ENCODE data around the gene SGO1. TPM values are rescaled to one million over a fixed set of nuclear protein-coding genes. Genes with fewer than 3 reads are reported as not detected.

The SGO1 gene
- total RNA-seq, 2 donors from 2014 or later, result 25.1 to 44.8 TPM

DNA sequence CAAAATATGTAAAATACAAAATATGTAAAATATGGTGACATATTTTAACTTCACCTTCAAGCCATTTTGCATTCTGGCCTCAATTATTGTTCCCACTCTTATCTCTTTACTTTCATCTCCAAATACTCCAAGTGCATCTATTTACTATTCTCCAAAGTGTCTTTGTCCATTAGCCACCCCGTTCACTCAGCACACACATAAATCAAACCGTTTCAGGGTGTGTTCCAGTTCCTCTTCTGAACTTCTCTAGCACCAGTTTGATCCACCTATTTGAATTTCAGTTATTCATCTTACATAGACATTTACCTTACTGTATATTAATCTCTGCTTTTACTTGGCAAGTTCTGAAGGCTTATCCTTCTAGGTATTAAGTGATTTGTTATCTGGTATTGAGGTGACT, 45.1 kb downstream of the SGO1 start:
- Histone ChIP-seq H3K4me3 (ENCODE audit: low read length) (no peak overlapping the region), H3K9ac (ENCODE audit: extremely low read depth, low read length, poor library complexity, severe bottlenecking) (no peak overlapping the region), H3K9me3 (ENCODE audit: control insufficient read depth, low read length) (peaks cover 4% of the 10 kb centered on the region), H3K36me3 (ENCODE audit: control insufficient read depth, insufficient read depth, low read length) (no peaks in the 10 kb centered on the region), H3K27me3 (ENCODE audit: control insufficient read depth, insufficient read depth, low read length, poor library complexity, severe bottlenecking) (no peaks in the 10 kb centered on the region), H3K27ac (ENCODE audit: low read depth, low read length) (peak overlapping the region; percentile 94), H3K4me1 (ENCODE audit: control insufficient read depth, insufficient read depth, low read length) (no peaks in the 10 kb centered on the region)
- Mint-ChIP-seq H3K27ac (no peak overlapping the region), H3K27me3 (ENCODE audit: insufficient read depth) (no peaks in the 10 kb centered on the region), H3K4me1 (peaks cover 10% of the 10 kb centered on the region), H3K9me3 (no peaks in the 10 kb centered on the region), H3K36me3 (ENCODE audit: low read depth) (no peaks in the 10 kb centered on the region), H3K4me3 (no peak overlapping the region)
- TF ChIP-seq, protein P1, sequence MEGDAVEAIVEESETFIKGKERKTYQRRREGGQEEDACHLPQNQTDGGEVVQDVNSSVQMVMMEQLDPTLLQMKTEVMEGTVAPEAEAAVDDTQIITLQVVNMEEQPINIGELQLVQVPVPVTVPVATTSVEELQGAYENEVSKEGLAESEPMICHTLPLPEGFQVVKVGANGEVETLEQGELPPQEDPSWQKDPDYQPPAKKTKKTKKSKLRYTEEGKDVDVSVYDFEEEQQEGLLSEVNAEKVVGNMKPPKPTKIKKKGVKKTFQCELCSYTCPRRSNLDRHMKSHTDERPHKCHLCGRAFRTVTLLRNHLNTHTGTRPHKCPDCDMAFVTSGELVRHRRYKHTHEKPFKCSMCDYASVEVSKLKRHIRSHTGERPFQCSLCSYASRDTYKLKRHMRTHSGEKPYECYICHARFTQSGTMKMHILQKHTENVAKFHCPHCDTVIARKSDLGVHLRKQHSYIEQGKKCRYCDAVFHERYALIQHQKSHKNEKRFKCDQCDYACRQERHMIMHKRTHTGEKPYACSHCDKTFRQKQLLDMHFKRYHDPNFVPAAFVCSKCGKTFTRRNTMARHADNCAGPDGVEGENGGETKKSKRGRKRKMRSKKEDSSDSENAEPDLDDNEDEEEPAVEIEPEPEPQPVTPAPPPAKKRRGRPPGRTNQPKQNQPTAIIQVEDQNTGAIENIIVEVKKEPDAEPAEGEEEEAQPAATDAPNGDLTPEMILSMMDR (conservative IDR thresholded peaks at IDR 0.05), result no peak
- DNase-seq, result no peak
- WGBS, 2 experiments (ENCODE audit: insufficient coverage in 1 of 2, insufficient read length in 1 of 2), result 92 to 96% methylated on average over 2 of the region's 2 CpGs

DNA sequence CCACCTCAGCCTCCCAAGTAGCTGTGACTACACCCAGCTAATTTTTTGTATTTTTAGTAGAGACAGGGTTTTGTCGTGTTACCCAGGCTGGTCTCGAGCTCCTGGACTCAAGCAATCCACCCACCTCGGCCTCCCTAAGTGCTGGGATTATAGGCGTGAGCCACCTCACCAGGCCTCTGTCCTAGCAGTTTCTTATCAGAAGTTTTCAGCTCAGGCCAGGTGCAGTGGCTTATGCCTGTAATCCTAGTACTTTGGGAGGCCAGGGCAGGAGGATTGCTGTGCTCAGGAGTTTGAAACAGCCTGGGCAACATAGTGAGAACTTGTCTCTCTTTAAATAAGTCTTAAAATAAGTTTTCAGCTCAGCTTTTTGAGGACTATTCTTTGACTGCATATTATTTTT, 48.4 kb downstream of the SGO1 start:
- H3K36me3 ChIP-seq (ENCODE audit: control insufficient read depth, insufficient read depth, low read length), result no peaks in the 10 kb centered on the region
- 86% methylated on average over 4 of the region's 4 CpGs; no CpG with 5 or more reads in 1 of the 2 experiments for WGBS, 2 experiments (ENCODE audit: insufficient coverage in 1 of 2, insufficient read length in 1 of 2)
- H3K27ac Mint-ChIP-seq, result no peak overlapping the region

DNA sequence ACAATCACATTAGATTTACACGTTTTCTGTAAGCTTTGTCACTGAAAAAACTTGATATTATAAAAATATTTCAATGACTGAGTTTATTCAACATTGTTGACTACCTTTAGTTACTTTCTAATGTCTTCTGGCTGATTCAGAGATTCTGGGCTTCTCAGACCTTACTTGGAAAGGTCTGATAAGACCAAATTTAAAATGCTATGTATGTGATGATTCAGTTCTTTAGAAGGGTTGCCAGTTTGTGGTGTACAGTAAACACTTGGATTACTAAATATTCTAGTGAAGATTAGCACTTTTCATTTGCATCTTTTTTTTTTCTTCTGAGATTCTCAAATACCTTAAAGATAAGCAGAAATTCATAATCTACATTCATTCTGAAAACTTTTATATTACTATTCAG, 49.8 kb downstream of the SGO1 start:
- Histone ChIP-seq H3K9me3 (ENCODE audit: control insufficient read depth, low read length) (no peaks in the 10 kb centered on the region), H3K36me3 (ENCODE audit: control insufficient read depth, insufficient read depth, low read length) (no peaks in the 10 kb centered on the region), H3K4me3 (ENCODE audit: low read length) (no peak overlapping the region), H3K27ac (ENCODE audit: low read depth, low read length) (no peak overlapping the region), H3K4me1 (ENCODE audit: control insufficient read depth, insufficient read depth, low read length) (no peaks in the 10 kb centered on the region), H3K27me3 (ENCODE audit: control insufficient read depth, insufficient read depth, low read length, poor library complexity, severe bottlenecking) (no peaks in the 10 kb centered on the region), H3K9ac (ENCODE audit: extremely low read depth, low read length, poor library complexity, severe bottlenecking) (no peak overlapping the region)
- Mint-ChIP-seq H3K9me3 (no peaks in the 10 kb centered on the region), H3K27ac (no peak overlapping the region), H3K27me3 (ENCODE audit: insufficient read depth) (no peaks in the 10 kb centered on the region), H3K36me3 (ENCODE audit: low read depth) (no peaks in the 10 kb centered on the region), H3K4me3 (no peak overlapping the region), H3K4me1 (peaks cover 3% of the 10 kb centered on the region)
- no CpG with 5 or more reads among the region's 1 CpG for WGBS, 2 experiments (ENCODE audit: insufficient coverage in 1 of 2, insufficient read length in 1 of 2)
- no peak for DNase-seq
- TF ChIP-seq, protein P1 (conservative IDR thresholded peaks at IDR 0.05), result no peak

More for the DNA sequence above, 48.4 kb downstream of the SGO1 start:
- H3K9ac ChIP-seq (ENCODE audit: extremely low read depth, low read length, poor library complexity, severe bottlenecking), result no peak overlapping the region
- no peaks in the 10 kb centered on the region for H3K9me3 ChIP-seq (ENCODE audit: control insufficient read depth, low read length)
- no peak overlapping the region for H3K27ac ChIP-seq (ENCODE audit: low read depth, low read length)
- H3K4me1 Mint-ChIP-seq, result peaks cover 10% of the 10 kb centered on the region
- H3K4me3 ChIP-seq (ENCODE audit: low read length), result no peak overlapping the region
- H3K4me3 Mint-ChIP-seq, result no peak overlapping the region
- DNase-seq, result peak; percentile 58
- H3K36me3 Mint-ChIP-seq (ENCODE audit: low read depth), result no peaks in the 10 kb centered on the region
- no peaks in the 10 kb centered on the region for H3K27me3 ChIP-seq (ENCODE audit: control insufficient read depth, insufficient read depth, low read length, poor library complexity, severe bottlenecking)
- no peaks in the 10 kb centered on the region for H3K9me3 Mint-ChIP-seq
- TF ChIP-seq, protein P1 (conservative IDR thresholded peaks at IDR 0.05), result no peak
- H3K27me3 Mint-ChIP-seq (ENCODE audit: insufficient read depth), result no peaks in the 10 kb centered on the region
- no peaks in the 10 kb centered on the region for H3K4me1 ChIP-seq (ENCODE audit: control insufficient read depth, insufficient read depth, low read length)
